Right lobe of liver (tissue), 6 donors: ENCODE results near the gene BLMH. TPM values are rescaled to one million over a fixed set of nuclear protein-coding genes. Genes with fewer than 3 reads are reported as not detected.

Source experiments
- ATAC-seq, 4 donors: fragments of 200-7000 bp; cut with Tn5 transposase; one replicate each; pipeline ENCODE4 v1.9.1; 2020; ENCODE audit warnings: mild to moderate bottlenecking in 4 of 4, moderate library complexity in 4 of 4
- DNase-seq, 3 donors: peaks; one replicate each; pipeline ENCODE4 v3.0.0-alpha.2; 2020
- H3K27ac ChIP-seq, 3 donors: fragments of 200-600 bp; one replicate each; pipeline ENCODE4 v1.8.0; 2022
- H3K27me3 ChIP-seq, 2 donors: fragments of 200-600 bp; one replicate each; pipeline ENCODE4 v1.8.0; 2022
- H3K36me3 ChIP-seq, 4 donors: fragments of 200-600 bp; sonication (generic) in 1 of 4; one replicate each; pipeline versions ENCODE4 v1.5.1 to v1.8.0; 2017 to 2022; ENCODE audit warnings: control low read depth in 1 of 4
- H3K4me1 ChIP-seq, 4 donors: fragments of 200-600 bp; sonication (generic) in 1 of 4; one replicate each; pipeline versions ENCODE4 v1.5.1 to v1.8.0; 2017 to 2022; ENCODE audit warnings: control low read depth in 1 of 4
- H3K4me3 ChIP-seq, 3 donors: fragments of 200-600 bp; one replicate each; pipeline ENCODE4 v1.8.0; 2022
- H3K9me3 ChIP-seq, 4 donors: fragments of 200-600 bp; sonication (generic) in 1 of 4; one replicate each; pipeline versions ENCODE4 v1.5.1 to v1.8.0; 2017 to 2022; ENCODE audit warnings: control low read depth in 1 of 4
- POLR2A ChIP-seq: fragments of 450-650 bp; IDR thresholded peaks from one replicate; pipeline ENCODE4 v1.6.1; 2017; ENCODE audit warnings: antibody characterized with exemption, mild to moderate bottlenecking
- WGBS: methylation state at CpG from one replicate; pipeline ENCODE4 v1.1.6; 2018; ENCODE audit warnings: low coverage, low lambda C conversion rate; ENCODE audit not compliant: insufficient coverage; ENCODE audit errors: missing lambda C conversion rate; 5-methylcytosine and 5-hydroxymethylcytosine counted together
- intact Hi-C, 2 donors: fragments of 100-400 bp; cut with DNase I; formaldehyde crosslinking; loops; one replicate each; pipeline versions ENCODE4 v1.11.2 to v1.14.1; 2022
- total RNA-seq, 6 experiments: library from RNA; depleted of rRNA in 2 of 6; stranded (reverse); fragments of >200 nt in 2 of 6; fragmentation: NEBNext Ultra II Directional in 3 of 6; extraction: Animal tissue kit (Norgen Biotek cat#: 25700) in 3 of 6; gene quantifications; one replicate each; pipeline versions ENCODE4 v1.1.0 to v1.2.4, GENCODE V29; 2016 to 2023
- TF ChIP-seq, protein P1 (sequence below), 4 donors: fragments of 200-600 bp in 3 of 4; fragments of 450-650 bp in 1 of 4; IDR thresholded peaks; one replicate each; pipeline versions ENCODE4 v1.5.1 to v1.8.0; 2016 to 2022; ENCODE audit warnings: antibody characterized with exemption in 4 of 4, mild to moderate bottlenecking in 2 of 4
- donor health status: DM: no; HTN: yes; CAD: no.
- donor health status: DM: no; HTN: no; CAD: no.
- donor health status: DM: no; HTN: no; CAD: no.
- donor health status: DM: no; HTN: yes; CAD: no.
- donor health status: DM: no; HTN: yes; CAD: no.

Gene BLMH
- total RNA-seq, 6 experiments from 2014 or later: 7.0 to 9.2 (median 7.3) TPM

GRCh38 chr17:30321314-30321713, 29.6 kb upstream of the BLMH start:
- TF ChIP-seq, protein P1, sequence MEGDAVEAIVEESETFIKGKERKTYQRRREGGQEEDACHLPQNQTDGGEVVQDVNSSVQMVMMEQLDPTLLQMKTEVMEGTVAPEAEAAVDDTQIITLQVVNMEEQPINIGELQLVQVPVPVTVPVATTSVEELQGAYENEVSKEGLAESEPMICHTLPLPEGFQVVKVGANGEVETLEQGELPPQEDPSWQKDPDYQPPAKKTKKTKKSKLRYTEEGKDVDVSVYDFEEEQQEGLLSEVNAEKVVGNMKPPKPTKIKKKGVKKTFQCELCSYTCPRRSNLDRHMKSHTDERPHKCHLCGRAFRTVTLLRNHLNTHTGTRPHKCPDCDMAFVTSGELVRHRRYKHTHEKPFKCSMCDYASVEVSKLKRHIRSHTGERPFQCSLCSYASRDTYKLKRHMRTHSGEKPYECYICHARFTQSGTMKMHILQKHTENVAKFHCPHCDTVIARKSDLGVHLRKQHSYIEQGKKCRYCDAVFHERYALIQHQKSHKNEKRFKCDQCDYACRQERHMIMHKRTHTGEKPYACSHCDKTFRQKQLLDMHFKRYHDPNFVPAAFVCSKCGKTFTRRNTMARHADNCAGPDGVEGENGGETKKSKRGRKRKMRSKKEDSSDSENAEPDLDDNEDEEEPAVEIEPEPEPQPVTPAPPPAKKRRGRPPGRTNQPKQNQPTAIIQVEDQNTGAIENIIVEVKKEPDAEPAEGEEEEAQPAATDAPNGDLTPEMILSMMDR (IDR thresholded peaks at IDR 0.05): no peak
- no peaks in the 10 kb centered on the region for H3K27me3 ChIP-seq
- 42% methylated on average over 4 of the region's 4 CpGs for WGBS
- intact Hi-C loops: no loop called here
- H3K27ac ChIP-seq: no peak overlapping the region
- ATAC-seq (peak in 1 of 4 donors; percentile 45), DNase-seq (no peak)
- no peaks in the 10 kb centered on the region for H3K36me3 ChIP-seq
- no peaks in the 10 kb centered on the region for H3K4me1 ChIP-seq
- no peak overlapping the region for H3K4me3 ChIP-seq
- H3K9me3 ChIP-seq: no peaks in the 10 kb centered on the region

DNA sequence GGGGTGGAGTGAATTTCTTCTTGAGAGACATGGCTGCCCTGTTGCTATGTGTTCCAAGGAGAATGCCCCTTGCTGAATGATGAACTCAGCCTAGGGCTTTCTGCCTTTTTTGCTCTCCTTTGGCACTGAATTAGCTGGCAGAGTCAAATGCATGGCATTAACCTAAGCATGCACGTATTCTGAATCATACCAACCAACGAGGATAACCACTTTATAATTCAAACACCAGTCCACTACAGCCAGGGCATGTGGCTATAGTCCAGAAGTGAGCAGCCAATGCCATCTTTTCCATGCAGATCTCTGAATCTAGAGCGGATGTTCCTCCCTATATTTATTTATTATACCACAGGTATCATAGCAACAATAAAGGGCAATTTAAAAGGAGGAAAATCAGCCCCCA, 26.4 kb upstream of the BLMH start:
- Histone ChIP-seq H3K36me3 (no peaks in the 10 kb centered on the region), H3K27ac (no peak overlapping the region), H3K4me3 (no peak overlapping the region), H3K27me3 (no peaks in the 10 kb centered on the region), H3K9me3 (no peaks in the 10 kb centered on the region), H3K4me1 (no peaks in the 10 kb centered on the region)
- ATAC-seq (no peak), DNase-seq (no peak)
- WGBS: 65% methylated on average over 3 of the region's 3 CpGs
- TF ChIP-seq POLR2A: no peak
- TF ChIP-seq, protein P1 (IDR thresholded peaks at IDR 0.05): no peak
- intact Hi-C loops: no loop called here

GRCh38 chr17:30316736-30317135, 25.0 kb upstream of the BLMH start:
- Histone ChIP-seq H3K27me3 (peaks cover 0 to 3% of the 10 kb centered on the region in 2 donors), H3K36me3 (no peaks in the 10 kb centered on the region), H3K4me3 (no peak overlapping the region), H3K27ac (no peak overlapping the region), H3K9me3 (no peaks in the 10 kb centered on the region), H3K4me1 (no peaks in the 10 kb centered on the region)
- WGBS: 100% methylated on average over 1 of the region's 1 CpG
- no peak for ATAC-seq
- TF ChIP-seq, protein P1 (IDR thresholded peaks at IDR 0.05): no peak
- TF ChIP-seq POLR2A: no peak
- intact Hi-C loops: no loop called here
- no peak for DNase-seq

- H3K4me3 ChIP-seq: no peak overlapping the region
- WGBS: 69% methylated on average over 2 of the region's 2 CpGs
- H3K9me3 ChIP-seq: no peaks in the 10 kb centered on the region
- no peak overlapping the region for H3K27ac ChIP-seq
- H3K36me3 ChIP-seq: no peaks in the 10 kb centered on the region
- ATAC-seq: no peak
- H3K4me1 ChIP-seq: no peaks in the 10 kb centered on the region
- intact Hi-C loops: no loop called here
- no peak for DNase-seq
- peaks cover 0 to 8% of the 10 kb centered on the region in 2 donors for H3K27me3 ChIP-seq
- no peak for TF ChIP-seq POLR2A
- TF ChIP-seq, protein P1 (IDR thresholded peaks at IDR 0.05): no peak
Measured at GRCh38 chr17:30315106-30315505, 23.4 kb upstream of the BLMH start.

DNA sequence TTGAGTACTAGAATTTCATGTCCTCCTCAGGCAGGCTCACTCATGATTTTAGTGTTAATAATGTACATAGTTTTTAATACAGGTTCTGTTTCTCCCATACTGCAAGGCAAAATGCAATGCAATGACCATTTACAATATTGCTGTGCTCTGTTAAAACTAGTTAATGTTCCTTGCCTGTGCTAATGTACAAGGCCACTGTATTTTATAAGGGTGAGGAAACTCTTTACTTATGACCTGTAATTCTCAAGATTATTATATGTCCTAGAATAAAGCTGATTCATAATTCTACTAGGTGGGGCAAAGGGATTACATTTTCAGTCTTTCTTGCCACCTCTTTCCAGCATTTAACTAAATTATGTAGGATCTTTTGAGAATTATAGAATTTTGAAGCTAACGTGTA, 22.7 kb upstream of the BLMH start:
- no peak for TF ChIP-seq POLR2A
- TF ChIP-seq, protein P1 (IDR thresholded peaks at IDR 0.05): no peak
- H3K27me3 ChIP-seq: peaks cover 0 to 8% of the 10 kb centered on the region in 2 donors
- H3K27ac ChIP-seq: no peak overlapping the region
- no peak for ATAC-seq
- no peaks in the 10 kb centered on the region for H3K9me3 ChIP-seq
- no peaks in the 10 kb centered on the region for H3K4me1 ChIP-seq
- H3K4me3 ChIP-seq: no peak overlapping the region
- H3K36me3 ChIP-seq: no peaks in the 10 kb centered on the region
- intact Hi-C loops: no loop called here
- no peak for DNase-seq
- WGBS: 67% methylated on average over 1 of the region's 1 CpG
